ENCODE measurements around the gene SLC22A23.

SLC22A23 gene

GRCh38 chr6:3351105-3351676 is 105.7 kb downstream of the SLC22A23 start:
- no peak for DNase-seq

- no peak for DNase-seq
These were observed 106.5 kb downstream of the SLC22A23 start for GRCh38 chr6:3350252-3350796.

- DNase-seq: no peak
These were observed 107.2 kb downstream of the SLC22A23 start for GRCh38 chr6:3349388-3350251.

GRCh38 chr6:3348821-3349220 is 108.0 kb downstream of the SLC22A23 start:
- DNase-seq: no peak

GRCh38 chr6:3347826-3348225 is 109.0 kb downstream of the SLC22A23 start:
- DNase-seq: no peak

GRCh38 chr6:3347247-3347646 is 109.6 kb downstream of the SLC22A23 start:
- DNase-seq: no peak

GRCh38 chr6:3346476-3346875 is 110.4 kb downstream of the SLC22A23 start:
- no peak for DNase-seq

GRCh38 chr6:3345836-3346235 is 111.0 kb downstream of the SLC22A23 start:
- no peak for DNase-seq

GRCh38 chr6:3343089-3343883 is 113.6 kb downstream of the SLC22A23 start:
- DNase-seq: no peak

GRCh38 chr6:3341467-3341866 is 115.4 kb downstream of the SLC22A23 start:
- no peak for DNase-seq

- no peak for DNase-seq
These were observed 116.0 kb downstream of the SLC22A23 start for GRCh38 chr6:3340894-3341293.

GRCh38 chr6:3340358-3340802 is 116.5 kb downstream of the SLC22A23 start:
- DNase-seq: no peak

GRCh38 chr6:3339811-3340210 is 117.0 kb downstream of the SLC22A23 start:
- DNase-seq: no peak

GRCh38 chr6:3337521-3338350 is 119.1 kb downstream of the SLC22A23 start:
- DNase-seq: no peak

- DNase-seq: no peak
These were observed 119.9 kb downstream of the SLC22A23 start for GRCh38 chr6:3336859-3337515.

GRCh38 chr6:3336066-3336786 is 120.6 kb downstream of the SLC22A23 start:
- DNase-seq: no peak

- no peak for DNase-seq
These were observed 121.7 kb downstream of the SLC22A23 start for GRCh38 chr6:3335169-3335568.

- DNase-seq: no peak
These were observed 122.3 kb downstream of the SLC22A23 start for GRCh38 chr6:3334555-3334954.

- no peak for DNase-seq
These were observed 123.6 kb downstream of the SLC22A23 start for GRCh38 chr6:3333263-3333662.

GRCh38 chr6:3331971-3332370 is 124.9 kb downstream of the SLC22A23 start:
- no peak for DNase-seq

GRCh38 chr6:3331494-3331893 is 125.4 kb downstream of the SLC22A23 start:
- DNase-seq: no peak
